Endothelial cell of hepatic sinusoid (primary cell): ENCODE results near the gene KCNK13.
"Not testable (repeated sequence)": the region's sequence is repeated elsewhere in the genome, so short reads cannot be mapped to it uniquely, and the experiment has no call there.

Experiments used
- in situ Hi-C: cut with HindIII; loops from 2 replicates; pipeline ENCODE4 v1.10.0; 2017; ENCODE audit warnings: low sequenced_read_pairs

KCNK13 gene

GRCh38 chr14:90061685-90062126 lies at the start of gene KCNK13:
KCNK13 (plus strand) TSS chr14:90061994; CDS start chr14:90062206, 212 bp downstream.
- in situ Hi-C loops = no loop called here

- in situ Hi-C loops = no loop called here
Observed at GRCh38 chr14:90017371-90017770, 44.4 kb upstream of the KCNK13 start.

GRCh38 chr14:90019824-90020523 lies 41.8 kb upstream of the KCNK13 start:
- in situ Hi-C loops = no loop called here

GRCh38 chr14:90023176-90023896 lies 38.5 kb upstream of the KCNK13 start:
- in situ Hi-C loops = no loop called here

GRCh38 chr14:90024910-90025309 lies 36.9 kb upstream of the KCNK13 start:
- in situ Hi-C loops = no loop called here

GRCh38 chr14:90026608-90027007 lies 35.2 kb upstream of the KCNK13 start:
- in situ Hi-C loops = not testable (repeated sequence)

- in situ Hi-C loops = no loop called here
Observed at GRCh38 chr14:90027842-90028241, 34.0 kb upstream of the KCNK13 start.

- in situ Hi-C loops = loop anchor here (10.0 kb wide), 1 partner anchor 51 kb away; no protein-coding TSS in a partner anchor
Observed at GRCh38 chr14:90034156-90034555, 27.6 kb upstream of the KCNK13 start.

GRCh38 chr14:90034835-90035525 lies 26.8 kb upstream of the KCNK13 start:
- in situ Hi-C loops = loop anchor here (10.0 kb wide), 1 partner anchor 50 kb away; no protein-coding TSS in a partner anchor

GRCh38 chr14:90039253-90040010 lies 22.4 kb upstream of the KCNK13 start:
- in situ Hi-C loops = loop anchor here (10.0 kb wide), 1 partner anchor 45 kb away; no protein-coding TSS in a partner anchor

GRCh38 chr14:90040411-90040810 lies 21.4 kb upstream of the KCNK13 start:
- in situ Hi-C loops = no loop called here

- in situ Hi-C loops = no loop called here
Observed at GRCh38 chr14:90042496-90043252, 19.1 kb upstream of the KCNK13 start.

GRCh38 chr14:90045616-90046015 lies 16.2 kb upstream of the KCNK13 start:
- in situ Hi-C loops = no loop called here

GRCh38 chr14:90049390-90049789 lies 12.4 kb upstream of the KCNK13 start:
- in situ Hi-C loops = no loop called here

GRCh38 chr14:90050271-90050670 lies 11.5 kb upstream of the KCNK13 start:
- in situ Hi-C loops = no loop called here

GRCh38 chr14:90053044-90053443 lies 8.8 kb upstream of the KCNK13 start:
- in situ Hi-C loops = no loop called here

GRCh38 chr14:90054803-90055202 lies 7.0 kb upstream of the KCNK13 start:
- in situ Hi-C loops = no loop called here

GRCh38 chr14:90056826-90057225 lies 5.0 kb upstream of the KCNK13 start:
- in situ Hi-C loops = no loop called here

- in situ Hi-C loops = no loop called here
Observed at GRCh38 chr14:90058876-90059458, 2.8 kb upstream of the KCNK13 start.
